SK-N-SH (cell line): ENCODE data around the gene C8G. TPM values are rescaled to one million over a fixed set of nuclear protein-coding genes. Genes with fewer than 3 reads are reported as not detected.

Experiments
- CTCF ChIA-PET: fragments of 300-600, 350-600 bp; formaldehyde crosslinking; extraction: SDS; loops from one replicate; lab custom pipeline; 2021; lab: Yijun Ruan, JAX
- POLR2A ChIA-PET: fragments of 350-600 bp; sonication (Branson Sonifier 250); formaldehyde crosslinking; extraction: SDS; loops from one replicate; lab custom pipeline; 2020; ENCODE audit warnings: antibody characterized with exemption, inconsistent platforms; lab: Yijun Ruan, JAX
- DNase-seq: peaks from one replicate; pipeline ENCODE4 v3.0.0; 2012
- H2AFZ ChIP-seq: fragments of 200-600 bp; sonication (generic); 2 replicates; pipeline ENCODE4 v1.8.1; 2016; ENCODE audit warnings: antibody characterized with exemption, mild to moderate bottlenecking, low read depth
- H3F3A ChIP-seq: fragments of 200-600 bp; sonication (generic); replicated peaks from 2 replicates; pipeline ENCODE3; 2016; ENCODE audit warnings: antibody characterized with exemption, mild to moderate bottlenecking; ENCODE audit not compliant: insufficient read depth
- H3K27ac ChIP-seq, 2 experiments: fragments of 200-500 bp in 1 of 2; fragments of 200-600 bp in 1 of 2; sonication (Bioruptor generic) in 1 of 2; sonication (generic), shearing (Covaris generic) in 1 of 2; 2 replicates each; pipeline versions ENCODE4 v1.5.1 to v1.6.1; 2014 to 2016; ENCODE audit warnings: low read depth in 2 of 2, inconsistent platforms in 1 of 2, low read length in 1 of 2, mild to moderate bottlenecking in 1 of 2, mixed read lengths in 1 of 2
- H3K27me3 ChIP-seq: fragments of 200-600 bp; sonication (generic), shearing (Covaris generic); 2 replicates; pipeline ENCODE4 v1.6.1; 2016; ENCODE audit warnings: mixed run types; ENCODE audit not compliant: insufficient read depth
- H3K36me3 ChIP-seq, 2 experiments: fragments of 200-500 bp in 1 of 2; fragments of 200-600 bp in 1 of 2; sonication (Bioruptor generic) in 1 of 2; sonication (generic) in 1 of 2; replicated peaks in 1 of 2; 2 replicates each; pipeline versions ENCODE3 to v1.5.1; 2014 to 2016; ENCODE audit warnings: low read length in 1 of 2, mild to moderate bottlenecking in 1 of 2; ENCODE audit not compliant: insufficient read depth in 2 of 2, control insufficient read depth in 1 of 2
- H3K4me1 ChIP-seq, 2 experiments: fragments of 200-500 bp in 1 of 2; fragments of 200-600 bp in 1 of 2; sonication (Bioruptor generic) in 1 of 2; sonication (generic), shearing (Covaris generic) in 1 of 2; 2 replicates each; pipeline versions ENCODE4 v1.5.1 to v1.6.1; 2014 to 2016; ENCODE audit warnings: low read depth in 1 of 2, low read length in 1 of 2, mixed run types in 1 of 2; ENCODE audit not compliant: insufficient read depth in 2 of 2, control insufficient read depth in 1 of 2
- H3K4me2 ChIP-seq: fragments of 200-600 bp; sonication (generic), shearing (Covaris generic); 2 replicates; pipeline ENCODE4 v1.6.1; 2017; ENCODE audit warnings: mixed run types
- H3K4me3 ChIP-seq, 2 experiments: fragments of 200-500 bp in 1 of 2; fragments of 200-600 bp in 1 of 2; sonication (Bioruptor generic) in 1 of 2; sonication (generic), shearing (Covaris generic) in 1 of 2; 2 replicates each; pipeline versions ENCODE4 v1.5.1 to v1.8.1; 2014 to 2016; ENCODE audit warnings: low read depth in 2 of 2, inconsistent platforms in 1 of 2, low read length in 1 of 2, mild to moderate bottlenecking in 1 of 2, mixed read lengths in 1 of 2, moderate library complexity in 1 of 2
- H3K79me2 ChIP-seq: fragments of 200-600 bp; sonication (generic); 2 replicates; pipeline ENCODE4 v1.8.1; 2017; ENCODE audit warnings: mild to moderate bottlenecking; ENCODE audit not compliant: insufficient read depth
- H3K9ac ChIP-seq: fragments of 200-600 bp; sonication (generic); 2 replicates; pipeline ENCODE4 v1.6.1; 2017; ENCODE audit warnings: mixed run types
- H3K9me2 ChIP-seq: fragments of 200-600 bp; sonication (generic); 2 replicates; pipeline ENCODE4 v1.6.1; 2017; ENCODE audit warnings: mixed run types
- H3K9me3 ChIP-seq: fragments of 200-600 bp; sonication (generic); 2 replicates; pipeline ENCODE4 v1.6.1; 2017; ENCODE audit warnings: mixed run types, mild to moderate bottlenecking, moderate library complexity
- H4K20me1 ChIP-seq: fragments of 200-600 bp; sonication (generic); 2 replicates; pipeline ENCODE4 v1.6.1; 2017; ENCODE audit warnings: mild to moderate bottlenecking, mixed run types; ENCODE audit not compliant: insufficient read depth
- ELF1 ChIP-seq: IDR thresholded peaks from 2 replicates; pipeline ENCODE4 v1.4.0; 2012
- FOSL2 ChIP-seq: IDR thresholded peaks from 2 replicates; pipeline ENCODE4 v1.4.0; 2012; ENCODE audit warnings: low read depth, mild to moderate bottlenecking, moderate library complexity, borderline replicate concordance
- RFX5 ChIP-seq: IDR thresholded peaks from 2 replicates; pipeline ENCODE4 v1.6.1; 2012; ENCODE audit warnings: mild to moderate bottlenecking, improper control_type of control experiment, low read length
- SIN3A ChIP-seq: IDR thresholded peaks from 2 replicates; pipeline ENCODE4 v1.6.1; 2012; ENCODE audit warnings: low read depth, mild to moderate bottlenecking, low read length, moderate library complexity, borderline replicate concordance
- SMC3 ChIP-seq: IDR thresholded peaks from 2 replicates; pipeline ENCODE4 v1.6.1; 2012; ENCODE audit warnings: low read depth, low read length, improper control_type of control experiment
- WGBS: methylation state at CpG from one replicate; pipeline ENCODE4 v1.1.6; 2017; ENCODE audit warnings: low lambda C conversion rate; 5-methylcytosine and 5-hydroxymethylcytosine counted together
- polyA plus RNA-seq, 3 experiments: library from polyadenylated mRNA; depleted of rRNA; stranded (reverse); fragments of >200 nt; gene quantifications; 2 replicates each; pipeline ENCODE4 v1.2.3, GENCODE V29; 2012
- TF ChIP-seq, protein P1 (sequence below): fragments of 200-600 bp; sonication (generic); IDR thresholded peaks from 2 replicates; pipeline ENCODE4 v1.6.1; 2017; ENCODE audit warnings: antibody characterized with exemption, mild to moderate bottlenecking, moderate library complexity
- TF ChIP-seq, protein P2 (sequence below): IDR thresholded peaks from 2 replicates; pipeline ENCODE4 v1.4.0; 2012; ENCODE audit warnings: low read depth, borderline replicate concordance
- TF ChIP-seq, protein P3 (sequence below): IDR thresholded peaks from 2 replicates; pipeline ENCODE4 v1.4.0; 2012; ENCODE audit warnings: low read depth, borderline replicate concordance

The C8G gene
- polyA plus RNA-seq, 1 of the 3 experiments (the other 2 are of a cell fraction), result 0.28 TPM

DNA sequence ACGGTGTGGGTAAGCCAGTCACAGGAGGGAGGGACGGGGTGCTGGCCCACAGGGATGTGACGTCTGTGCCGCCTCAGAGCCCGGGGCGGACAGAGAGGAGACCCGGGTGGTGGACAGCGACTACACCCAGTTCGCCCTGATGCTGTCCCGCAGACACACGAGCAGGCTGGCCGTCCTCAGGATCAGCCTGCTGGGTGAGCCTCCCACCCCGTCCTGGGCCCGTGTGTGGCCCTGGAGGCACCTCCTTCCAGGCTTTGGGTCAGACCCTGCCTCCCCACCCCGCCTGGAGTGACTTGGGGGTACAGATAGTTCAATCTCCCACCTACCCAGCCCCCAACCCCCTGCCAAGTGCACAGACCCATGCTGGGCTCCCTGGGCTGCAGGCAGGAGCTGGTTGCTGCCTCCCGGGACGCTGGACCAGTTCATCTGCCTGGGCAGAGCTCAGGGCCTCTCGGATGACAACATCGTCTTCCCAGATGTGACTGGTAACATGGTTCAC, 8.8 kb downstream of the C8G start:
- no peak overlapping the region for H3K4me3 ChIP-seq
- H3K4me1 ChIP-seq, result peaks cover 0 to 25% of the 10 kb centered on the region in 2 experiments; a peak in 2 of 4 replicates
- no peaks in the 10 kb centered on the region for H3K27me3 ChIP-seq
- no peaks in the 10 kb centered on the region for H3K79me2 ChIP-seq
- no peak overlapping the region for H2AFZ ChIP-seq
- H3F3A ChIP-seq, result no peaks in the 10 kb centered on the region
- H4K20me1 ChIP-seq, result no peaks in the 10 kb centered on the region
- ChIA-PET POLR2A (interaction anchor here (0.6 kb wide), 1 partner anchor 9 kb away, joined by 4 read pairs; no protein-coding TSS in a partner anchor), CTCF (interaction anchor here (13.2 kb wide), 1 partner anchor 79 kb away, joined by 350 read pairs; the partner anchor contains the start of genes ABCA2 and FUT7)
- no peak for DNase-seq
- H3K9me2 ChIP-seq, result no peaks in the 10 kb centered on the region
- H3K9ac ChIP-seq, result no peak overlapping the region
- TF ChIP-seq SMC3 (no peak), SIN3A (no peak)
- TF ChIP-seq, protein P1, sequence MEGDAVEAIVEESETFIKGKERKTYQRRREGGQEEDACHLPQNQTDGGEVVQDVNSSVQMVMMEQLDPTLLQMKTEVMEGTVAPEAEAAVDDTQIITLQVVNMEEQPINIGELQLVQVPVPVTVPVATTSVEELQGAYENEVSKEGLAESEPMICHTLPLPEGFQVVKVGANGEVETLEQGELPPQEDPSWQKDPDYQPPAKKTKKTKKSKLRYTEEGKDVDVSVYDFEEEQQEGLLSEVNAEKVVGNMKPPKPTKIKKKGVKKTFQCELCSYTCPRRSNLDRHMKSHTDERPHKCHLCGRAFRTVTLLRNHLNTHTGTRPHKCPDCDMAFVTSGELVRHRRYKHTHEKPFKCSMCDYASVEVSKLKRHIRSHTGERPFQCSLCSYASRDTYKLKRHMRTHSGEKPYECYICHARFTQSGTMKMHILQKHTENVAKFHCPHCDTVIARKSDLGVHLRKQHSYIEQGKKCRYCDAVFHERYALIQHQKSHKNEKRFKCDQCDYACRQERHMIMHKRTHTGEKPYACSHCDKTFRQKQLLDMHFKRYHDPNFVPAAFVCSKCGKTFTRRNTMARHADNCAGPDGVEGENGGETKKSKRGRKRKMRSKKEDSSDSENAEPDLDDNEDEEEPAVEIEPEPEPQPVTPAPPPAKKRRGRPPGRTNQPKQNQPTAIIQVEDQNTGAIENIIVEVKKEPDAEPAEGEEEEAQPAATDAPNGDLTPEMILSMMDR, result no peak
- TF ChIP-seq, protein P2, sequence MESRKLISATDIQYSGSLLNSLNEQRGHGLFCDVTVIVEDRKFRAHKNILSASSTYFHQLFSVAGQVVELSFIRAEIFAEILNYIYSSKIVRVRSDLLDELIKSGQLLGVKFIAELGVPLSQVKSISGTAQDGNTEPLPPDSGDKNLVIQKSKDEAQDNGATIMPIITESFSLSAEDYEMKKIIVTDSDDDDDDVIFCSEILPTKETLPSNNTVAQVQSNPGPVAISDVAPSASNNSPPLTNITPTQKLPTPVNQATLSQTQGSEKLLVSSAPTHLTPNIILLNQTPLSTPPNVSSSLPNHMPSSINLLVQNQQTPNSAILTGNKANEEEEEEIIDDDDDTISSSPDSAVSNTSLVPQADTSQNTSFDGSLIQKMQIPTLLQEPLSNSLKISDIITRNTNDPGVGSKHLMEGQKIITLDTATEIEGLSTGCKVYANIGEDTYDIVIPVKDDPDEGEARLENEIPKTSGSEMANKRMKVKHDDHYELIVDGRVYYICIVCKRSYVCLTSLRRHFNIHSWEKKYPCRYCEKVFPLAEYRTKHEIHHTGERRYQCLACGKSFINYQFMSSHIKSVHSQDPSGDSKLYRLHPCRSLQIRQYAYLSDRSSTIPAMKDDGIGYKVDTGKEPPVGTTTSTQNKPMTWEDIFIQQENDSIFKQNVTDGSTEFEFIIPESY, result no peak
- TF ChIP-seq, protein P3, sequence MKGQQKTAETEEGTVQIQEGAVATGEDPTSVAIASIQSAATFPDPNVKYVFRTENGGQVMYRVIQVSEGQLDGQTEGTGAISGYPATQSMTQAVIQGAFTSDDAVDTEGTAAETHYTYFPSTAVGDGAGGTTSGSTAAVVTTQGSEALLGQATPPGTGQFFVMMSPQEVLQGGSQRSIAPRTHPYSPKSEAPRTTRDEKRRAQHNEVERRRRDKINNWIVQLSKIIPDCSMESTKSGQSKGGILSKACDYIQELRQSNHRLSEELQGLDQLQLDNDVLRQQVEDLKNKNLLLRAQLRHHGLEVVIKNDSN, result no peak
- 100% methylated on average over 3 of the region's 19 CpGs for WGBS
- no peaks in the 10 kb centered on the region for H3K36me3 ChIP-seq
- H3K27ac ChIP-seq, result no peak overlapping the region
- no peak overlapping the region for H3K4me2 ChIP-seq
- H3K9me3 ChIP-seq, result no peaks in the 10 kb centered on the region

DNA sequence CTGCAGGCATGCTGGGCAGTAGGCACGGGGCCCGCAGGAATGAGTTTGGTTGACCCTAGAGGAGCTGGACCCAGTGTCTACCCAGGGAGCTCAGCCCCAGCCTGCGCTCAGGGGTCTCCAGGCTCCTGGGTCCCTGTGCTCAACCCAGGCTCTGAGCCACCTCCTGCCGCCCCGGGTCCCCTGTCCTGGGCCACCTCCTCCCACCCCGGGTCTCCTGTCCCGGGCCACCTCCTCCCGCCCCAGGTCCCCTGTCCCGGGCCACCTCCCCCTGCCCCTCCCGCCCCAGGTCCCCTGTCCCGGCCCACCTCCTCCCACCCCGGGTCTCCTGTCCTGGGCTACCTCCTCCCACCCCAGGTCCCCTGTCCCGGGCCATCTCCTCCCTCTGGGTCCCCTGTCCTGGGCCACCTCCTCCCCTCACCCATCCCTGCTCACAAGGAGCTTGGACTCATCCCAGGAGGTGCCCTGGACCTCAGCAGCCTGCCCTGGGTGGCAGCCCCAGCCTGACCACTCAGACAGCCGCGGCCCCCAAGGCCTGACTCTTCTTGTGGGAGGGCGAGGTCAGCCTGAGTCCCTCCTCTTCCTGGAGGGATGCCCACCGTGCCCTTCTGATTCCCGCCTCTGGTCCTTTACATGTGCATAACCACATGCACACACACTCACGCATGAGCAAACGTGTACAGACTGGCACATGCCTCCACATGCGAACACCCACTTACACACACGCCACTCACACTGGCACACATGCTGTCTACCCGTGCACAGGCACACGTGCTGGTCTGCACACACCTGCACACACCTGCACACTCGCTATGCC, 9.4 kb downstream of the C8G start:
- TF ChIP-seq FOSL2, result no peak
- TF ChIP-seq RFX5, result no peak
- no peak for TF ChIP-seq ELF1
- Histone ChIP-seq H3K9ac (no peak overlapping the region), H3K4me3 (no peak overlapping the region), H3K4me1 (peaks cover 0 to 23% of the 10 kb centered on the region in 2 experiments; a peak in 2 of 4 replicates), H3K36me3 (no peaks in the 10 kb centered on the region), H2AFZ (no peak overlapping the region), H3K4me2 (no peak overlapping the region), H3K27me3 (no peaks in the 10 kb centered on the region), H4K20me1 (no peaks in the 10 kb centered on the region), H3K9me2 (no peaks in the 10 kb centered on the region), H3F3A (no peaks in the 10 kb centered on the region), H3K27ac (no peak overlapping the region), H3K9me3 (no peaks in the 10 kb centered on the region), H3K79me2 (no peaks in the 10 kb centered on the region)
- WGBS, result 77% methylated on average over 18 of the region's 25 CpGs
- DNase-seq, result no peak
- ChIA-PET POLR2A (interaction anchor here (0.6 kb wide), 1 partner anchor 8 kb away, joined by 4 read pairs; no protein-coding TSS in a partner anchor), CTCF (interaction anchor here (13.2 kb wide), 1 partner anchor 78 kb away, joined by 350 read pairs; the partner anchor contains the start of genes ABCA2 and FUT7)
